Measurements from ENCODE around the gene DNAJB12.

GRCh38 chr10:72306215-72306760, 48.4 kb downstream of the DNAJB12 start:
- TF ChIP-seq CTCF (IDR thresholded peaks at IDR 0.05): no peak
- TF ChIP-seq SIN3A (IDR thresholded peaks at IDR 0.05; ENCODE audit: borderline replicate concordance, insufficient read depth, low read depth, low read length): no peak
